Peyer's patch (tissue), 4 donors: ENCODE measurements around the gene RGL3.

ENCODE experiments used
- CTCF ChIP-seq, 6 experiments: fragments of 450-650 bp in 4 of 6; fragments of 200-600 bp in 2 of 6; sonication (generic) in 1 of 6; IDR thresholded peaks; one replicate each; pipeline ENCODE4 v1.5.1; 2017 to 2019; ENCODE audit warnings: antibody characterized with exemption in 6 of 6, mild to moderate bottlenecking in 3 of 6, moderate library complexity in 1 of 6
- POLR2A ChIP-seq, 2 donors: fragments of 450-650 bp; IDR thresholded peaks; one replicate each; pipeline ENCODE4 v1.5.1; 2017; ENCODE audit warnings: antibody characterized with exemption in 2 of 2, mild to moderate bottlenecking in 2 of 2, moderate library complexity in 2 of 2

GRCh38 chr19:11457115-11457514, 38.0 kb upstream of the RGL3 start:
- TF ChIP-seq CTCF (IDR thresholded peaks at IDR 0.05) (no peak), POLR2A (IDR thresholded peaks at IDR 0.05) (no peak)
